K562 (cell line): Measurements from ENCODE around the gene KNSTRN. TPM values are rescaled to one million over a fixed set of nuclear protein-coding genes. Genes with fewer than 3 reads are reported as not detected.

ENCODE experiments used
- ATAC-seq: fragments of 200-7000 bp; cut with Tn5 transposase; 3 replicates; pipeline ENCODE4 v1.9.1; 2020; ENCODE audit warnings: moderate library complexity
- BruUV-seq: library from RNA; stranded (reverse); fragments of 400-500 nt; replicated peaks from 2 replicates; lab custom pipeline; 2021; lab: Mats Ljungman, UMichigan
- CTCF ChIA-PET: fragments of 300-600 bp; formaldehyde crosslinking; extraction: SDS; loops from one replicate; lab custom pipeline; 2021; ENCODE audit warnings: low intra/inter-chr PET ratio; lab: Yijun Ruan, JAX
- POLR2A ChIA-PET: fragments of 300-600, 350-650 bp; sonication (Branson Sonifier 250); formaldehyde crosslinking; extraction: SDS; loops from one replicate; lab custom pipeline; 2021; ENCODE audit warnings: antibody characterized with exemption, inconsistent platforms; lab: Yijun Ruan, JAX
- DNase-seq, 4 experiments: peaks; one replicate each; pipeline versions ENCODE4 v3.0.0 to v3.0.0-alpha.2; 2011 to 2018; ENCODE audit warnings: low spot score in 3 of 4, mixed read lengths in 3 of 4; ENCODE audit errors: extremely low read depth in 1 of 4
- FAIRE-seq: peaks from 2 replicates; lab custom pipeline; 2011; peaks lifted over from hg19 to GRCh38; lab: Jason Lieb, UNC
- H2AFZ ChIP-seq: 2 replicates; pipeline ENCODE4 v1.6.0; 2011; ENCODE audit warnings: low read depth, low read length, control low read depth, inconsistent platforms
- H3K27ac ChIP-seq: fragments of 200-600 bp; 3 replicates; pipeline ENCODE4 v1.8.0; 2011; ENCODE audit warnings: low read depth, mild to moderate bottlenecking, control low read depth, inconsistent platforms, low read length, moderate library complexity, mixed read lengths; ENCODE audit errors: extremely low read depth
- H3K27me3 ChIP-seq, 2 experiments: fragments of 300-600 bp in 1 of 2; 2 replicates in 1 of 2; 3 replicates in 1 of 2; pipeline versions ENCODE4 v1.6.0 to v1.8.0; 2011; ENCODE audit warnings: inconsistent platforms in 2 of 2, low read length in 2 of 2, mild to moderate bottlenecking in 1 of 2, mixed read lengths in 1 of 2, moderate library complexity in 1 of 2; ENCODE audit not compliant: control insufficient read depth in 2 of 2, insufficient read depth in 2 of 2
- H3K36me3 ChIP-seq: fragments of 300-600 bp; 3 replicates; pipeline ENCODE4 v1.8.0; 2011; ENCODE audit warnings: mild to moderate bottlenecking, low read length, inconsistent platforms; ENCODE audit not compliant: control insufficient read depth, insufficient read depth
- H3K4me1 ChIP-seq, 2 experiments: fragments of 200-600 bp in 1 of 2; replicated peaks in 1 of 2; 2 replicates in 1 of 2; 3 replicates in 1 of 2; pipeline versions ENCODE4 v1.5.1 to v1.8.0; 2011; ENCODE audit warnings: inconsistent platforms in 2 of 2, low read length in 2 of 2, mild to moderate bottlenecking in 1 of 2, mixed read lengths in 1 of 2, moderate library complexity in 1 of 2; ENCODE audit not compliant: control insufficient read depth in 2 of 2, insufficient read depth in 2 of 2
- H3K4me2 ChIP-seq: 2 replicates; pipeline ENCODE4 v1.6.1; 2011; ENCODE audit warnings: low read length, control low read depth, inconsistent platforms, mixed read lengths; ENCODE audit not compliant: insufficient read depth
- H3K4me3 ChIP-seq: fragments of 200-600 bp; sonication (generic), shearing (Covaris generic); 2 replicates; pipeline ENCODE4 v1.5.1; 2016; ENCODE audit warnings: control low read depth, inconsistent platforms
- H3K79me2 ChIP-seq: fragments of 200-600 bp; 3 replicates; pipeline ENCODE4 v1.8.0; 2011; ENCODE audit warnings: low read length, inconsistent platforms; ENCODE audit not compliant: control insufficient read depth, insufficient read depth
- H3K9ac ChIP-seq, 2 experiments: 2 replicates each; pipeline versions ENCODE4 v1.6.0 to v1.6.1; 2011; ENCODE audit warnings: low read depth in 2 of 2, low read length in 2 of 2, control low read depth in 1 of 2, inconsistent platforms in 1 of 2, mild to moderate bottlenecking in 1 of 2, mixed read lengths in 1 of 2; ENCODE audit not compliant: insufficient read depth in 1 of 2
- H3K9me1 ChIP-seq: one replicate; pipeline ENCODE4 v1.6.0; 2011; ENCODE audit warnings: inconsistent platforms, mild to moderate bottlenecking, low read length, moderate library complexity; ENCODE audit not compliant: control insufficient read depth, insufficient read depth
- H3K9me3 ChIP-seq: replicated peaks from 2 replicates; pipeline ENCODE4 v1.5.1; 2011; ENCODE audit warnings: low read depth, low read length, inconsistent platforms; ENCODE audit not compliant: control insufficient read depth, insufficient read depth
- H4K20me1 ChIP-seq: replicated peaks from 2 replicates; pipeline ENCODE4 v1.6.1; 2011; ENCODE audit warnings: low read length, inconsistent platforms, mixed read lengths; ENCODE audit not compliant: control insufficient read depth, insufficient read depth
- BMI1 ChIP-seq: fragments of 150-350 bp; IDR thresholded peaks from 2 replicates; pipeline ENCODE4 v1.6.1; 2014; ENCODE audit warnings: low read length
- DEAF1 ChIP-seq: fragments of 450-650 bp; formaldehyde crosslinking; IDR thresholded peaks from 2 replicates; pipeline ENCODE4 v1.4.0; 2020; ENCODE audit warnings: mild to moderate bottlenecking, moderate library complexity
- FOXJ2 ChIP-seq: fragments of 200-800 bp; sonication (Bioruptor generic); IDR thresholded peaks from 2 replicates; pipeline ENCODE4 v1.6.1; 2016; ENCODE audit warnings: missing genetic modification characterization, missing compliant biosample characterization
- GTF2E2 ChIP-seq: fragments of 200-800 bp; sonication (Bioruptor generic); IDR thresholded peaks from 2 replicates; pipeline ENCODE4 v1.6.1; 2016; ENCODE audit warnings: missing genetic modification characterization, missing compliant biosample characterization
- KAT2B ChIP-seq: IDR thresholded peaks from one replicate; pipeline ENCODE4 v1.6.1; 2012; ENCODE audit warnings: low read depth, mild to moderate bottlenecking, control low read depth, inconsistent platforms, low read length, moderate library complexity
- MTA2 ChIP-seq: fragments of 450-650 bp; IDR thresholded peaks from 2 replicates; pipeline ENCODE4 v1.6.1; 2016; ENCODE audit warnings: low read depth
- TARDBP ChIP-seq: fragments of 450-650 bp; IDR thresholded peaks from 2 replicates; pipeline ENCODE4 v1.6.1; 2016
- ZBED1 ChIP-seq: IDR thresholded peaks from 2 replicates; pipeline ENCODE4 v1.6.1; 2014
- ZNF57 ChIP-seq: fragments of 450-650 bp; formaldehyde crosslinking; IDR thresholded peaks from 2 replicates; pipeline ENCODE4 v1.4.0; 2020; ENCODE audit warnings: mild to moderate bottlenecking, moderate library complexity
- WGBS: fragments of 100-300 bp; shearing (Covaris generic); methylation state at CpG from one replicate; pipeline ENCODE4 v1.1.6; 2016; ENCODE audit warnings: low coverage, mixed read lengths; ENCODE audit not compliant: insufficient coverage; ENCODE audit errors: missing lambda C conversion rate; 5-methylcytosine and 5-hydroxymethylcytosine counted together
- in situ Hi-C: fragments of 300-500 bp; cut with MboI; formaldehyde crosslinking; loops from 4 replicates; pipeline ENCODE4 v1.15.0; 2018; ENCODE audit warnings: inconsistent platforms, mixed read lengths
- intact Hi-C: fragments of 100-400 bp; cut with micrococcal nuclease; formaldehyde crosslinking; loops from 2 replicates; pipeline ENCODE4 v1.14.2; 2022
- polyA plus RNA-seq, 8 experiments: library from polyadenylated mRNA; depleted of rRNA in 4 of 8; stranded (reverse) in 5 of 8; unstranded in 3 of 8; fragments of >200 nt; fragmentation: Nextera tagmentation in 2 of 8; fragmentation: Illumina TruSeq in 1 of 8; extraction: Ambion mirVana in 2 of 8; extraction: Trizol in 1 of 8; gene quantifications; 2 replicates each; pipeline versions ENCODE4 v1.2.1 to v1.2.3, GENCODE V29; 2011 to 2014; ENCODE audit warnings: inconsistent platforms in 1 of 8, missing spikeins in 1 of 8
- total RNA-seq, 7 experiments: library from RNA; depleted of rRNA in 6 of 7; stranded (reverse); fragments of >200 nt in 6 of 7; fragmentation: Illumina TruSeq in 2 of 7; extraction: Trizol in 2 of 7; gene quantifications; 2 replicates each; pipeline versions ENCODE4 v1.2.1 to v1.2.3, GENCODE V29; 2011 to 2021; ENCODE audit warnings: low replicate concordance in 1 of 7
- TF ChIP-seq, protein P1 (sequence below): fragments of 450-650 bp; IDR thresholded peaks from 2 replicates; pipeline ENCODE4 v1.6.1; 2018; ENCODE audit warnings: mild to moderate bottlenecking, low read depth; ENCODE audit not compliant: partially characterized antibody
- TF ChIP-seq, protein P2 (sequence below): fragments of 250-450 bp; sonication (Bioruptor Pico); IDR thresholded peaks from 2 replicates; pipeline ENCODE4 v1.8.0; 2021; ENCODE audit warnings: moderate library complexity, mild to moderate bottlenecking, inconsistent platforms

The KNSTRN gene
- total and polyA plus RNA-seq, 9 of the 15 experiments (the other 6 are each of a cell fraction or from before 2014, with no cell fraction given) = 48.7 to 88.2 (median 66.3) TPM

DNA sequence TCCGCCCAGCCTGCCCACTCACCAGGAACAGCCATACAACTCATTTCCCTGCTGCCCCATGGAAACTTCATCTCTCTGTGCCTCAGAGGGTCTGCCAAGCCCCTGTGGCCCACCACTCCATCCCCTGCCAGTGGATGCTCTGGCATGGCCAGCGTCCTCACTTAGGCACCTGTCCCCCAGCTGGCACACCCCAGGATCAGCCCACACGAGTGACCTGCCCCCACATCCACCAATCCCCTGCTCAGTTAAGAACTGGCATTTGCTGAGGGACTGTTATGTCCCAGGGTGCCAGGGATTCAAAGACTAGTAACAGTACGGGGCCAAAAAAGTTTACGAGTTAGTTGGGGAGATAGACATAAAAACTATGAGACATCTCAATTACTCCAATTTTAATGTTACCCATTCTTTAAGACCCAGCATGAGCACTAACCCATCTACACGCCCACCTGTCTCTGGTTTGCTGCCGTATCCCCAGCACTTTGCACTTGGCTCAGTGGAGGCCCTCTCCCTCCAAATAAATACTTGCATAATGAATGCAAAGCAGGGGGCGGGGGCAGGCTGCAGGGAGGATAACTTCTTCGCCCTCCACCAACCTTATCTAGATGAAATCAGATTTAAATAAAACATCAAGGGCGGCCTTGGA is 46.7 kb downstream of the KNSTRN start:
- BruUV-seq = no TSS peak
- Histone ChIP-seq H3K27me3 (no peaks in the 10 kb centered on the region), H3K9ac (peak overlapping the region in 1 of 2 experiments; percentile 37; a peak in 1 of 4 replicates), H3K4me3 (no peak overlapping the region), H3K9me3 (no peaks in the 10 kb centered on the region), H3K4me1 (peaks cover 28 to 32% of the 10 kb centered on the region in 2 experiments; a peak in 4 of 5 replicates), H3K36me3 (no peaks in the 10 kb centered on the region), H4K20me1 (no peaks in the 10 kb centered on the region), H3K4me2 (no peak overlapping the region), H3K79me2 (no peaks in the 10 kb centered on the region), H3K27ac (no peak overlapping the region), H2AFZ (no peak overlapping the region), H3K9me1 (no peaks in the 10 kb centered on the region)
- DNase-seq (no peak), ATAC-seq (no peak), FAIRE-seq (no peak)
- CTCF ChIA-PET = interaction anchor here (0.6 kb wide), 1 partner anchor 1964 kb away, joined by 3 read pairs; no protein-coding TSS in a partner anchor
- TF ChIP-seq ZNF57 (CRISPR knock-in tag) = no peak
- POLR2A ChIA-PET = interaction anchor here (0.6 to 3.4 kb wide), 2 partner anchors 10 to 62 kb away, joined by 3 to 16 read pairs; partner anchors contain the start of gene BAHD1
- intact Hi-C loops (no loop called here), in situ Hi-C loops (loop anchor here (10.0 kb wide), 2 partner anchors 214 to 374 kb away; no protein-coding TSS in a partner anchor)
- WGBS = 73% methylated on average over 10 of the region's 10 CpGs

DNA sequence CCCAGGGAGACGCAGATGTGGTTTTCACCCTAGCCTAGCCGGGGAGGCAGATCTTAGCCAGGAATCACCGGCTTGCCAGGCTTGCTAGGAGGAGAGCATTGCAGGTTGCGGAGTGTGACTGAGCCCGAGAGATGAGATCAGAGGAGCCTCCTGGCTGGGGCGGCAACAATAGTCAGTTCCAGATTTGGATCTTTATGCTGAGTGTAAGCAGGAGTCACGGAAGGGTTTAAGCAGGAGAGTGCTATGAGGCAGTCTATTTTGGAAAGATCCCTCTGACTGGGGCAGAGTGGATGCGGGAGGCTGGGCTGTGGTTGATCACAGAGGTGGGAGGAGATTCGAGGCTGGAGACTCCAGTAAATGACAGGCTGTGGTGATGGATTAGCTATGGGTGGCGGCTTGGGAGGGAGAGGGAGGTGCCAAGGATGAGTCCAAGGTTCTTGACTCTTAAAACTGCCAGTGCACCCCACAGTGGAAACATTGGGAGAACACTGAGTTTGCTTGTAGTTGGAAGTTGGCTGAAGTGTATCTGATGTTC is 47.8 kb downstream of the KNSTRN start:
- intact Hi-C loops = no loop called here
- Histone ChIP-seq H3K36me3 (no peaks in the 10 kb centered on the region), H4K20me1 (no peaks in the 10 kb centered on the region), H3K9ac (peak overlapping the region in 1 of 2 experiments; percentile 51; a peak in 1 of 4 replicates), H3K27ac (no peak overlapping the region; the same call in 2 of the 3 replicates), H3K4me1 (peaks cover 28 to 34% of the 10 kb centered on the region in 2 experiments; a peak in 4 of 5 replicates), H3K79me2 (no peaks in the 10 kb centered on the region), H2AFZ (peak overlapping the region; percentile 43), H3K9me1 (no peaks in the 10 kb centered on the region), H3K27me3 (no peaks in the 10 kb centered on the region), H3K4me3 (no peak overlapping the region), H3K9me3 (no peaks in the 10 kb centered on the region), H3K4me2 (peak overlapping the region; percentile 63)
- FAIRE-seq (peak; percentile 82), DNase-seq (peak; percentile 64 to 82 (median 71)), ATAC-seq (peak; percentile 88)
- 4% methylated on average over 10 of the region's 10 CpGs for WGBS
- ChIA-PET POLR2A (interaction anchor here (1.5 to 3.4 kb wide), 2 partner anchors 9 to 102 kb away, joined by 4 to 16 read pairs; partner anchors contain the start of gene BAHD1), CTCF (interaction anchor here (0.7 kb wide), 1 partner anchor 79 kb away, joined by 4 read pairs; no protein-coding TSS in a partner anchor)
- no TSS peak for BruUV-seq
- in situ Hi-C loops = no loop called here
- TF ChIP-seq GTF2E2 (tag) (no peak), ZBED1 (no peak), DEAF1 (CRISPR knock-in tag) (no peak), BMI1 (no peak), MTA2 (no peak), FOXJ2 (tag) (no peak), TARDBP (no peak), KAT2B (no peak)
- TF ChIP-seq, protein P1, sequence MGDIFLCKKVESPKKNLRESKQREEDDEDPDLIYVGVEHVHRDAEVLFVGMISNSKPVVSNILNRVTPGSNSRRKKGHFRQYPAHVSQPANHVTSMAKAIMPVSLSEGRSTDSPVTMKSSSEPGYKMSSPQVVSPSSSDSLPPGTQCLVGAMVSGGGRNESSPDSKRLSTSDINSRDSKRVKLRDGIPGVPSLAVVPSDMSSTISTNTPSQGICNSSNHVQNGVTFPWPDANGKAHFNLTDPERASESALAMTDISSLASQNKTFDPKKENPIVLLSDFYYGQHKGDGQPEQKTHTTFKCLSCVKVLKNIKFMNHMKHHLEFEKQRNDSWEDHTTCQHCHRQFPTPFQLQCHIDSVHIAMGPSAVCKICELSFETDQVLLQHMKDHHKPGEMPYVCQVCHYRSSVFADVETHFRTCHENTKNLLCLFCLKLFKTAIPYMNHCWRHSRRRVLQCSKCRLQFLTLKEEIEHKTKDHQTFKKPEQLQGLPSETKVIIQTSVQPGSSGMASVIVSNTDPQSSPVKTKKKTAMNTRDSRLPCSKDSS = no peak
- TF ChIP-seq, protein P2, sequence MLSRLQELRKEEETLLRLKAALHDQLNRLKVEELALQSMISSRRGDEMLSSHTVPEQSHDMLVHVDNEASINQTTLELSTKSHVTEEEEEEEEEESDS (CRISPR knock-in tag) = no peak
